ENCODE data around the gene SERPINB6.

SERPINB6 gene

DNA sequence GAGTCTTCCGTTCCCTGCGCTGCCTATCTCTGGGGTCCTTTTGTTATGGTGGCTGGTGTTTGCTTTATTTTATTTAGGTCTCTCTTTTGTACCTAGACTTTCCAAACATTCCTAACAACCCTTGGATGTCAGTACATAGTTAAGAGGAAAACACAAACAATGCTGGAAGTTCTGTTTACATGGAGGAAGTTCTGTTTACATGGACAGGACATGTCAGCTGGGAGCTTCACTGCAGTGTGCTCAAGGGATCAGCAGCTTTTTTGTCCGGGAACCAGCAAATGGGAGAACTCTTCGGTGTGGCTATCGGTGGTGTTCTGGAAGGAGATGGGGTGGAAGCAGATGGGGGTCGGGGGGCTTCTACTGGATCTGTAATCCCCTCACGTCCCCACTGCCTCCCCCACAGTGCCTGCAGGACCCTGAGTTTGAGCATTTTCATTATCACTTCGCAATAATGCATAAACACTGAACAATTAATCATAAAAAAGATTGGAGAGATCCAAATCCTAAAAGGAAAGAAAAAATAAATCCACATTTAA is 2.7 kb downstream of the SERPINB6 start:
- TF ChIP-seq, protein P1, sequence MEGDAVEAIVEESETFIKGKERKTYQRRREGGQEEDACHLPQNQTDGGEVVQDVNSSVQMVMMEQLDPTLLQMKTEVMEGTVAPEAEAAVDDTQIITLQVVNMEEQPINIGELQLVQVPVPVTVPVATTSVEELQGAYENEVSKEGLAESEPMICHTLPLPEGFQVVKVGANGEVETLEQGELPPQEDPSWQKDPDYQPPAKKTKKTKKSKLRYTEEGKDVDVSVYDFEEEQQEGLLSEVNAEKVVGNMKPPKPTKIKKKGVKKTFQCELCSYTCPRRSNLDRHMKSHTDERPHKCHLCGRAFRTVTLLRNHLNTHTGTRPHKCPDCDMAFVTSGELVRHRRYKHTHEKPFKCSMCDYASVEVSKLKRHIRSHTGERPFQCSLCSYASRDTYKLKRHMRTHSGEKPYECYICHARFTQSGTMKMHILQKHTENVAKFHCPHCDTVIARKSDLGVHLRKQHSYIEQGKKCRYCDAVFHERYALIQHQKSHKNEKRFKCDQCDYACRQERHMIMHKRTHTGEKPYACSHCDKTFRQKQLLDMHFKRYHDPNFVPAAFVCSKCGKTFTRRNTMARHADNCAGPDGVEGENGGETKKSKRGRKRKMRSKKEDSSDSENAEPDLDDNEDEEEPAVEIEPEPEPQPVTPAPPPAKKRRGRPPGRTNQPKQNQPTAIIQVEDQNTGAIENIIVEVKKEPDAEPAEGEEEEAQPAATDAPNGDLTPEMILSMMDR (IDR thresholded peaks at IDR 0.05; ENCODE audit: insufficient read depth, missing control alignments) = no peak
- no peak for DNase-seq (ENCODE audit: insufficient read length, low spot score)
- FAIRE-seq = no peak

DNA sequence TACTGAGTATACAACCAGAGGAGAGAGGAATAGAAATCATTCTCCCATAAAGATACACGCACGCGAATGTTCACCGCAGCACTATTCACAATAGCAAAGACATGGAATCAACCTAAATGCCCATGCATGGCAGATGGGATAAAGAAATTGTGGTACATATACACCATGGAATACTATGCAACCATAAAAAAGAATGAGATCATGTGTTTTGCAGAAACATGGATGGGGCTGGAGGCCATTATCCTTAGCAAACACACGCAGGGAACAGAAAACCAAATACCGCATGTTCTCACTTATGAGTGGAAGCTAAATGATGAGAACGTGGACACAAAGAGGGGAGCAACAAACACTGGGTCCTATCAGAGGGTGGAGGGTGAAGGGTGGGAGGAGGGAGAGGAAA is 3.4 kb downstream of the SERPINB6 start:
- no peak for DNase-seq (ENCODE audit: insufficient read length, low spot score)
- TF ChIP-seq, protein P1 (IDR thresholded peaks at IDR 0.05; ENCODE audit: insufficient read depth, missing control alignments) = no peak
- no peak for FAIRE-seq

DNA sequence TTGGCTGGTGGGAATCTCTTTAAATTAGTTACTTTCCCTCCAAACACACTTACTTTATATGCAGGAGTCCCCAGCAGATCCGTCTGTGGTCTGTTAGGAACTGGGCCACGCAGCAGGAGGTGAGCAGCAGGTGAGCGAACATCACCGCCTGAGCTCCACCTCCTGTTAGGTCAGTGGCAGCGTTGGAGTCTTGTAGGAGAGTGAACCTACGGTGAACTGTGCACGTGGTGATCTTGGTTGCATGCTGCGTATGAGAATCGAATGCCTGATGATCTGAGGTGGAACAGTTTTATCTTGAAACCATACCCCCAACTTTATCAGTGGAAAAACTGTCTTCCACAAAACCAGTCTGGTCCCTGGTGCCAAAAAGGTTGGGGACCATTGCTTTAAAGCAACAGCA is 5.0 kb downstream of the SERPINB6 start:
- DNase-seq (ENCODE audit: insufficient read length, low spot score) (no peak), FAIRE-seq (no peak)
- TF ChIP-seq, protein P1 (IDR thresholded peaks at IDR 0.05; ENCODE audit: insufficient read depth, missing control alignments) = no peak

DNA sequence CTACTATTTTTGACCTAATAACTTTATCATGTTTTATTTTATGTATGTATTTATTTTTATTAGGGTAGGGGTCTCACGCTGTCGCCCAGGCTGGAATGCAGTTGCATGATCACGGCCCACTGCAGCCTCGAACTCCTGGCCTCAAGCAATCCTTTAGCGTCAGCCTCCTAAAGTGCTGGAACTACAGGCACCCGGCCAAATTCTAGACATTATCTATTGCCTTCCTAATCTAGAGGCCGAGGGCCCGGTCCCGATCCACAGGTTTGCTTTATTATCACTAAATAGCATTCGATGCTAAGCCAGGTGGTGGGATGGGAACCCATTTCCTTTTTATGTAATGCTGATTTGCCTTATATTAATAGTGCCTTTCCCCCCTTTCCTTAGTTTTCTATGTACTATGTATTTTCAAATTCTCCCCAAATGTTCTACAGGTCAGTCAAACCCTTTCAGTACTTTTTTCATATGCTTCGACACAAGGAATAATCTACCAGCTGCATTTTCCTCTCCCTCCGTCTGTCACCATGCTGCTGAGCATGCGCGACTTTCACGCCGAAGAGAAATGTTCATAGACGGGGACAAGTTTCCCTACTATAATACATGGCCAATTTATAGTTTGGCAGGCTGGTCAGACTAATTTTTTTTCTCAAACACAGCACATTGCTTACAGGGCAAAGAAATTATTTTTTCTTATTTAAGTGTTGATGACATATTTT is 6.4 kb downstream of the SERPINB6 start:
- FAIRE-seq (no peak), DNase-seq (ENCODE audit: insufficient read length, low spot score) (no peak)
- TF ChIP-seq, protein P1 (IDR thresholded peaks at IDR 0.05; ENCODE audit: insufficient read depth, missing control alignments) = no peak

DNA sequence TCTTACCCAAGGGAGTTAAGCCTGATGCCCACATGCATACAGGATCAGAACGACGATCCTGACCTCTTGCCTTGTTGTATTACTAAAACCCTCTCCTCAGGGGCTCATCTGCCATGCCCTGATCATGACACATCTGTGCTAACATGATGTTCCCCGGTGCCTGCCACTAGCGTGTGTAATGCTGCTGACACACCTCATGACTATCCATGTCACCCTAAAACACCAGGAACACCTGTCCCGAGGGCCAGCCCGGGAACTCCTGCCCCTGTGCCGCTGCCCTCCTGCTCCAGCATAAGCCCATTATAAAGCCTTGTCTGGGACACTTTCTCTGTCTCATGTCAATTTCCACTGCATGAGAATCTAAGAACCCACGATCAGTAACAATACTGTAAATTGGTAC is 7.6 kb downstream of the SERPINB6 start:
- DNase-seq (ENCODE audit: insufficient read length, low spot score) (no peak), FAIRE-seq (no peak)
- TF ChIP-seq, protein P1 (IDR thresholded peaks at IDR 0.05; ENCODE audit: insufficient read depth, missing control alignments) = no peak

DNA sequence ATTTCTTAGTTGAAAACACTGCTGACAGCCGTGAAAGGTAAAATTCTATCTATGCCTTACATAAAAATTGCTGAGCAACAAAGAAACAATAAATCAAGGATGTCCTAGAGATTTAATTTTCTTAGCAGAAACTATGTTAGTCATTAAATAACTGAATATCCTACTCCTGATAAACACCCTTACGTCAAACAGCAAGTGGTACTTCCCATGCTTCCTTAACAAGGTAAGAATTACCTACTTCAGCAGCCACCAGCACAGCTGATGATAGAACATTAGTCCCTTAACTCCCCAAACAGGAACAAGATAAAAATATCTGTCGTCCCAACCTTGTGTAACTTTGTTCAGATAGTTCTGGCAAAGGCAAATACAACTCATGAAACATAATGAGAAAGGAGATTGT is 8.7 kb downstream of the SERPINB6 start:
- FAIRE-seq = no peak
- TF ChIP-seq, protein P1 (IDR thresholded peaks at IDR 0.05; ENCODE audit: insufficient read depth, missing control alignments) = no peak
- no peak for DNase-seq (ENCODE audit: insufficient read length, low spot score)

DNA sequence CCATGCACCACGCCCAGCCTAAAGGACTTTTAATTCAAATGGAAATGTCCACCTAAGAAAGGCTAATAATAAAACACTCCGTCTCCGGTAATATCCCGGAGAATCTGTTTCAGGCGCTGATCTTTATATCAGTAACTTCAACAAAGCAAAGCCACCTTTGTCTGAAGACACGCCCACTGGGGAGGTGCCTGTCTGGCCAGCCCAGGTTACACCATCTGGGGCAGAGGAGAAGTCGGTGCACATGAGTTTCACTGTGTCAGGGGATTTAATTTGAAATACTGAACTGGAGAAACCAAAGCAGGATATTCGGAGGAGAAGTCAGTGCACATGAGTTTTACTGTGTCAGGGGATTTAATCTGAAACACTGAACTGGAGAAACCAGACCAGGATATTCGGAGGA is 9.4 kb downstream of the SERPINB6 start:
- FAIRE-seq (no peak), DNase-seq (ENCODE audit: insufficient read length, low spot score) (no peak)
- TF ChIP-seq, protein P1 (IDR thresholded peaks at IDR 0.05; ENCODE audit: insufficient read depth, missing control alignments) = no peak

Measured in D721Med (cell line).